IMR-90 (cell line): ENCODE measurements around the gene CXCL11. TPM values are rescaled to one million over a fixed set of nuclear protein-coding genes. Genes with fewer than 3 reads are reported as not detected.
A peak's percentile ranks its signal among the peaks of the same experiment; 100 is the strongest.

Experiments
- ATAC-seq: fragments of 200-7000 bp; cut with Tn5 transposase; 2 replicates; pipeline ENCODE4 v1.9.1; 2020; ENCODE audit warnings: low read depth, mild to moderate bottlenecking, moderate library complexity
- Bru-seq: library from RNA; stranded (reverse); fragments of 400-500 nt; gene quantifications from one replicate; lab custom pipeline; 2021; lab: Mats Ljungman, UMichigan
- BruChase-seq, 2 experiments: library from RNA; stranded (reverse); fragments of 400-500 nt; gene quantifications; one replicate each; lab custom pipeline; 2021; lab: Mats Ljungman, UMichigan
- BruUV-seq: library from RNA; stranded (reverse); fragments of 400-500 nt; replicated peaks from 2 replicates; lab custom pipeline; 2021; lab: Mats Ljungman, UMichigan
- CTCF ChIA-PET: fragments of 300-600 bp; formaldehyde crosslinking; extraction: SDS; loops from one replicate; lab custom pipeline; 2021; ENCODE audit warnings: antibody characterized with exemption; lab: Yijun Ruan, JAX
- POLR2A ChIA-PET: fragments of 300-600 bp; sonication (Branson Sonifier 250); formaldehyde crosslinking; loops from one replicate; lab custom pipeline; 2022; ENCODE audit warnings: antibody characterized with exemption; ENCODE audit not compliant: unreplicated experiment; lab: Charles Lee
- DNase-seq: peaks from one replicate; pipeline ENCODE4 v3.0.0; 2013
- H2AFZ ChIP-seq: replicated peaks from 2 replicates; pipeline ENCODE3; 2013; ENCODE audit warnings: low read length, mild to moderate bottlenecking; ENCODE audit not compliant: poor library complexity
- H2AK5ac ChIP-seq: 2 replicates; pipeline ENCODE4 v1.6.1; 2013; ENCODE audit warnings: low read depth, low read length, inconsistent platforms
- H2AK9ac ChIP-seq: replicated peaks from 2 replicates; pipeline ENCODE3; 2013; ENCODE audit warnings: mild to moderate bottlenecking, low read depth, low read length, moderate library complexity; ENCODE audit not compliant: poor library complexity
- H2BK120ac ChIP-seq: 2 replicates; pipeline ENCODE4 v1.6.1; 2013; ENCODE audit warnings: low read depth, low read length, inconsistent platforms
- H2BK15ac ChIP-seq: 3 replicates; pipeline ENCODE4 v1.6.1; 2013; ENCODE audit warnings: low read depth, low read length, inconsistent platforms
- H2BK20ac ChIP-seq: 2 replicates; pipeline ENCODE4 v1.6.1; 2013; ENCODE audit warnings: low read depth, mild to moderate bottlenecking, inconsistent platforms, low read length, moderate library complexity
- H2BK5ac ChIP-seq: 2 replicates; pipeline ENCODE4 v1.6.1; 2013; ENCODE audit warnings: mild to moderate bottlenecking, low read depth, low read length, inconsistent platforms; ENCODE audit not compliant: poor library complexity, severe bottlenecking
- H3K14ac ChIP-seq: replicated peaks from 2 replicates; pipeline ENCODE4 v1.6.1; 2013; ENCODE audit warnings: low read depth, low read length, inconsistent platforms
- H3K18ac ChIP-seq: 2 replicates; pipeline ENCODE4 v1.6.1; 2013; ENCODE audit warnings: low read depth, low read length, control low read depth
- H3K23ac ChIP-seq: 2 replicates; pipeline ENCODE4 v1.6.1; 2013; ENCODE audit warnings: low read depth, low read length, inconsistent platforms
- H3K27ac ChIP-seq: 2 replicates; pipeline ENCODE4 v1.5.1; 2013; ENCODE audit warnings: mild to moderate bottlenecking, control low read depth, low read length; ENCODE audit not compliant: insufficient read depth
- H3K27me3 ChIP-seq: 2 replicates; pipeline ENCODE4 v1.6.1; 2013; ENCODE audit warnings: low read length; ENCODE audit not compliant: control insufficient read depth, insufficient read depth
- H3K36me3 ChIP-seq: 2 replicates; pipeline ENCODE4 v1.6.1; 2013; ENCODE audit warnings: low read length, mixed read lengths; ENCODE audit not compliant: control insufficient read depth, insufficient read depth
- H3K4ac ChIP-seq: 2 replicates; pipeline ENCODE4 v1.6.1; 2013; ENCODE audit warnings: low read depth, low read length, inconsistent platforms
- H3K4me1 ChIP-seq: 2 replicates; pipeline ENCODE4 v1.6.1; 2013; ENCODE audit warnings: low read length, mixed read lengths; ENCODE audit not compliant: control insufficient read depth, insufficient read depth
- H3K4me2 ChIP-seq: 2 replicates; pipeline ENCODE4 v1.6.1; 2013; ENCODE audit warnings: low read depth, mild to moderate bottlenecking, control low read depth, low read length, moderate library complexity
- H3K4me3 ChIP-seq: 2 replicates; pipeline ENCODE4 v1.5.1; 2013; ENCODE audit warnings: low read depth, mild to moderate bottlenecking, control low read depth, low read length, moderate library complexity; ENCODE audit not compliant: insufficient read depth
- H3K56ac ChIP-seq: 2 replicates; pipeline ENCODE4 v1.6.1; 2013; ENCODE audit warnings: low read length, inconsistent platforms; ENCODE audit not compliant: insufficient read depth; ENCODE audit errors: extremely low read depth
- H3K79me1 ChIP-seq, 2 experiments: 2 replicates each; pipeline ENCODE4 v1.6.1; 2013; ENCODE audit warnings: low read length in 2 of 2, inconsistent platforms in 1 of 2, low read depth in 1 of 2
- H3K9ac ChIP-seq: 2 replicates; pipeline ENCODE4 v1.6.1; 2013; ENCODE audit warnings: low read depth, low read length, control low read depth
- H3K9me1 ChIP-seq: 2 replicates; pipeline ENCODE4 v1.6.1; 2013; ENCODE audit warnings: low read length, inconsistent platforms; ENCODE audit not compliant: insufficient read depth
- H3K9me3 ChIP-seq: 2 replicates; pipeline ENCODE4 v1.6.1; 2013; ENCODE audit warnings: low read length; ENCODE audit not compliant: control insufficient read depth, insufficient read depth
- H4K20me1 ChIP-seq: 2 replicates; pipeline ENCODE4 v1.6.1; 2013; ENCODE audit warnings: low read length, inconsistent platforms; ENCODE audit not compliant: insufficient read depth
- H4K5ac ChIP-seq: 2 replicates; pipeline ENCODE4 v1.6.1; 2013; ENCODE audit warnings: mild to moderate bottlenecking, low read depth, low read length, control low read depth
- H4K8ac ChIP-seq, 2 experiments: 2 replicates each; pipeline ENCODE4 v1.6.1; 2013; ENCODE audit warnings: low read depth in 2 of 2, low read length in 2 of 2, control low read depth in 1 of 2, inconsistent platforms in 1 of 2
- H4K91ac ChIP-seq: 2 replicates; pipeline ENCODE4 v1.6.1; 2013; ENCODE audit warnings: low read depth, low read length, inconsistent platforms; ENCODE audit not compliant: insufficient read depth
- BHLHE40 ChIP-seq: fragments of 150-350 bp; IDR thresholded peaks from 2 replicates; pipeline ENCODE4 v1.6.1; 2016; ENCODE audit warnings: mild to moderate bottlenecking, low read depth, low read length
- CTCF ChIP-seq: conservative IDR thresholded peaks from 2 replicates; pipeline ENCODE4 v1.5.1; 2012; ENCODE audit warnings: mild to moderate bottlenecking, low read depth, low read length, improper control_type of control experiment
- ELK1 ChIP-seq: fragments of 150-350 bp; IDR thresholded peaks from 2 replicates; pipeline ENCODE4 v1.6.1; 2016; ENCODE audit warnings: low read depth, mild to moderate bottlenecking, low read length, moderate library complexity, borderline replicate concordance
- FOS ChIP-seq: fragments of 150-350 bp; IDR thresholded peaks from 2 replicates; pipeline ENCODE4 v1.6.1; 2016; ENCODE audit warnings: low read depth, low read length
- MAFK ChIP-seq: IDR thresholded peaks from 2 replicates; pipeline ENCODE4 v1.6.1; 2012; ENCODE audit warnings: low read depth, low read length, improper control_type of control experiment
- NFE2L2 ChIP-seq: fragments of 150-350 bp; IDR thresholded peaks from 2 replicates; pipeline ENCODE4 v1.6.1; 2016; ENCODE audit warnings: low read depth, mild to moderate bottlenecking, low read length
- POLR2A ChIP-seq: IDR thresholded peaks from 2 replicates; pipeline ENCODE4 v1.6.1; 2012; ENCODE audit warnings: mild to moderate bottlenecking, low read depth, low read length
- RAD21 ChIP-seq: IDR thresholded peaks from 2 replicates; pipeline ENCODE4 v1.6.1; 2012; ENCODE audit warnings: low read length, improper control_type of control experiment
- RFX5 ChIP-seq: IDR thresholded peaks from 2 replicates; pipeline ENCODE4 v1.8.0; 2012; ENCODE audit warnings: low read depth, mild to moderate bottlenecking, low read length, moderate library complexity
- USF2 ChIP-seq: fragments of 150-350 bp; IDR thresholded peaks from 2 replicates; pipeline ENCODE4 v1.6.1; 2017; ENCODE audit warnings: mild to moderate bottlenecking, antibody characterized with exemption, low read length, low read depth
- WGBS, 2 experiments: methylation state at CpG; one replicate each; pipeline versions ENCODE4 v1.1.5 to v1.1.7; 2013; ENCODE audit warnings: missing lambda C conversion rate in 2 of 2; ENCODE audit not compliant: insufficient read length in 1 of 2; ENCODE audit errors: extremely low coverage in 2 of 2; 5-methylcytosine and 5-hydroxymethylcytosine counted together
- dilution Hi-C: fragments of 300-500 bp; cut with HindIII; formaldehyde crosslinking; loops from one replicate; pipeline ENCODE4 v1.14.3; 2018; ENCODE audit warnings: low sequenced_read_pairs; ENCODE audit not compliant: unreplicated experiment
- in situ Hi-C: fragments of 300-500 bp; cut with MboI; formaldehyde crosslinking; loops from 3 replicates; pipeline ENCODE4 v1.14.3; 2019; ENCODE audit warnings: low sequenced_read_pairs, inconsistent platforms, mixed read lengths
- intact Hi-C: fragments of 100-400 bp; cut with micrococcal nuclease; formaldehyde crosslinking; loops from 2 replicates; pipeline ENCODE4 v1.10.0; 2022
- long read RNA-seq: library from polyadenylated mRNA; unstranded; transcript quantifications from one replicate; pipeline ENCODE4 v2.0.0, GENCODE V29; 2021; ENCODE audit not compliant: unreplicated experiment
- polyA plus RNA-seq, 3 experiments: library from polyadenylated mRNA; depleted of rRNA; stranded (reverse); fragments of >200 nt; gene quantifications; 2 replicates each; pipeline ENCODE4 v1.2.3, GENCODE V29; 2012; ENCODE audit warnings: low replicate concordance in 1 of 3
- total RNA-seq: library from RNA; depleted of rRNA; stranded (reverse); fragments of >200 nt; gene quantifications from 2 replicates; pipeline ENCODE4 v1.2.3, GENCODE V29; 2012; rRNA removed

Gene CXCL11
- under 0.01 TPM in 2 replicates for total RNA-seq
- not detected in 2 replicates for polyA plus RNA-seq (2012; rRNA removed)
- polyA plus RNA-seq (2012; cell fraction: cytosol; rRNA removed) = not detected in 2 replicates
- not detected in 2 replicates for polyA plus RNA-seq (2012; cell fraction: nucleus; rRNA removed; ENCODE audit: low replicate concordance)
- not detected for Bru-seq, nascent RNA
- BruChase-seq, experiment 1, labeled RNA remaining after a 6-hour chase = not detected
- BruChase-seq, experiment 2, labeled RNA remaining after a 2-hour chase = not detected
- long read RNA-seq = 0 reads

GRCh38 chr4:76035799-76036380 is at the start of gene CXCL11:
TSS of gene CXCL11 (minus strand) at chr4:76036070. CDS start at chr4:76035987, 83 bp downstream.
- in situ Hi-C loops (no loop called here), intact Hi-C loops (no loop called here), dilution Hi-C loops (no loop called here)
- H3K9ac ChIP-seq = no peak within 1 kb of the TSS
- H2AFZ ChIP-seq = no peak within 1 kb of the TSS
- H3K27me3 ChIP-seq = peaks cover 4% of the 10 kb centered on the region; the same call in 1 of the 2 replicates
- no peak within 1 kb of the TSS for H4K8ac ChIP-seq
- H2BK15ac ChIP-seq = no peak within 1 kb of the TSS
- CTCF ChIA-PET = interaction anchor here (1.0 kb wide), 1 partner anchor 40 kb away, joined by 3 read pairs; no protein-coding TSS in a partner anchor
- H3K36me3 ChIP-seq = no peaks in the 10 kb centered on the region
- no peak within 1 kb of the TSS for H3K18ac ChIP-seq
- DNase-seq = peak; percentile 26
- no peaks in the 10 kb centered on the region for H4K20me1 ChIP-seq
- no peak within 1 kb of the TSS for H3K23ac ChIP-seq
- H4K5ac ChIP-seq = no peak within 1 kb of the TSS
- ATAC-seq = no peak
- no CpG with 5 or more reads among the region's 2 CpGs for WGBS, 2 experiments
- H3K4me2 ChIP-seq = no peak within 1 kb of the TSS
- no peak within 1 kb of the TSS for H2BK5ac ChIP-seq
- no peak within 1 kb of the TSS for H3K27ac ChIP-seq
- no peaks in the 10 kb centered on the region for H3K9me3 ChIP-seq
- no TSS peak for BruUV-seq
- H2AK9ac ChIP-seq = no peak within 1 kb of the TSS
- H3K14ac ChIP-seq = no peak within 1 kb of the TSS
- H2BK20ac ChIP-seq = no peak within 1 kb of the TSS
- H2BK120ac ChIP-seq = no peak within 1 kb of the TSS
- TF ChIP-seq NFE2L2 = no peak
- TF ChIP-seq FOS = no peak
- TF ChIP-seq RAD21 = no peak
- TF ChIP-seq POLR2A = no peak
- TF ChIP-seq MAFK = no peak
- no peak for TF ChIP-seq BHLHE40
- no peak for TF ChIP-seq CTCF
- TF ChIP-seq USF2 = no peak
- no peak for TF ChIP-seq RFX5
- no peak for TF ChIP-seq ELK1
- H4K91ac ChIP-seq = no peak within 1 kb of the TSS
- H3K79me1 ChIP-seq = no peaks in the 10 kb centered on the region
- POLR2A ChIA-PET = no interaction called here
- no peak within 1 kb of the TSS for H2AK5ac ChIP-seq
- H3K4ac ChIP-seq = no peak within 1 kb of the TSS
- H3K9me1 ChIP-seq = no peaks in the 10 kb centered on the region
- no peak within 1 kb of the TSS for H3K4me3 ChIP-seq
- no peak within 1 kb of the TSS for H3K56ac ChIP-seq
- H3K4me1 ChIP-seq = no peaks in the 10 kb centered on the region
